HL-60 (cell line): Measurements from ENCODE around the gene FABP3.

Experiments used
- DNase-seq, 2 experiments: peaks; one replicate each; pipeline ENCODE4 v3.0.0-alpha.2; 2010 to 2020; ENCODE audit warnings: low read depth in 1 of 2, low spot score in 1 of 2
- H3K27ac ChIP-seq: fragments of 250-450 bp; sonication (Bioruptor Pico); replicated peaks from 2 replicates; pipeline ENCODE4 v1.5.1; 2020; ENCODE audit warnings: mild to moderate bottlenecking, moderate library complexity
- H3K27me3 ChIP-seq: fragments of 250-450 bp; sonication (Bioruptor Pico); 2 replicates; pipeline ENCODE4 v1.5.1; 2021; ENCODE audit warnings: mild to moderate bottlenecking, moderate library complexity; ENCODE audit not compliant: insufficient read depth, poor library complexity, severe bottlenecking
- H3K4me3 ChIP-seq: replicated peaks from 2 replicates; pipeline ENCODE4 v1.5.1; 2011; ENCODE audit warnings: mild to moderate bottlenecking, control low read depth, low read length; ENCODE audit not compliant: insufficient read depth
- CTCF ChIP-seq: IDR thresholded peaks from one replicate; pipeline ENCODE4 v1.5.1; 2011; ENCODE audit warnings: low read length, control low read depth, inconsistent platforms; ENCODE audit not compliant: insufficient read depth
- GABPA ChIP-seq: IDR thresholded peaks from 2 replicates; pipeline ENCODE4 v1.6.1; 2012; ENCODE audit warnings: low read depth
- POLR2AphosphoS5 ChIP-seq: IDR thresholded peaks from 2 replicates; pipeline ENCODE4 v1.6.1; 2012; ENCODE audit warnings: low read depth
- SPI1 ChIP-seq: IDR thresholded peaks from 2 replicates; pipeline ENCODE4 v1.6.1; 2012; ENCODE audit warnings: low read depth, mild to moderate bottlenecking, borderline replicate concordance
- TF ChIP-seq, protein P1 (sequence below): IDR thresholded peaks from 2 replicates; pipeline ENCODE4 v1.6.1; 2012; ENCODE audit warnings: low read depth; ENCODE audit not compliant: insufficient replicate concordance

Gene FABP3

DNA sequence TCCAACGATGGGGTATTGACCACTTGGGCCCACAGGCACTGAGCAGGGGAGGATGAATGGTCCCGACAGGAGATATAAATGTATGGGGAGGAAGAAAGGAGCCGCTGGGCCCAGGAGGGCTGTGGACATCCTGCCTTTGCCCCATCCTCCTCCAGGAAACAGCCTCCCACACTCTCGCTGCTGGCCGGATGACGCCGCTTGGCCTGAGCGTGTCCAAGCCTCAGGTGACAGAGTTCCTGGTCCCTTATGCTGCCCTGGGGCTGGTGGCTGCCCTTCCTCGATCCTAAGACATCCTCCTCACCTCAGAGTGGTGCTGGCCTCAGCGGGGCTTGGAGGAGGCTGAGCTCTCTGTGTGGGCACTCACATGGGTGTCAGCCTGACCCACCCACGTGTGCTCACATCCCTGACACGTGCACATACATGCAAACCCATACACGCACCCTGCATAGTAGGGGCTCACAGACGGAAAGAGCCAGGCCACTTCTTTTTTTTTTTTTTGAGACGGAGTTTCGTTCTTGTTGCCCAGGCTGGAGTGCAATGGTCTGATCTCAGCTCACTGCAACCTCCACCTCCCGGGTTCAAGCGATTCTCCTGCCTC, 34.3 kb upstream of the FABP3 start:
- TF ChIP-seq POLR2AphosphoS5 (no peak), SPI1 (no peak), CTCF (no peak), GABPA (no peak)
- TF ChIP-seq, protein P1, sequence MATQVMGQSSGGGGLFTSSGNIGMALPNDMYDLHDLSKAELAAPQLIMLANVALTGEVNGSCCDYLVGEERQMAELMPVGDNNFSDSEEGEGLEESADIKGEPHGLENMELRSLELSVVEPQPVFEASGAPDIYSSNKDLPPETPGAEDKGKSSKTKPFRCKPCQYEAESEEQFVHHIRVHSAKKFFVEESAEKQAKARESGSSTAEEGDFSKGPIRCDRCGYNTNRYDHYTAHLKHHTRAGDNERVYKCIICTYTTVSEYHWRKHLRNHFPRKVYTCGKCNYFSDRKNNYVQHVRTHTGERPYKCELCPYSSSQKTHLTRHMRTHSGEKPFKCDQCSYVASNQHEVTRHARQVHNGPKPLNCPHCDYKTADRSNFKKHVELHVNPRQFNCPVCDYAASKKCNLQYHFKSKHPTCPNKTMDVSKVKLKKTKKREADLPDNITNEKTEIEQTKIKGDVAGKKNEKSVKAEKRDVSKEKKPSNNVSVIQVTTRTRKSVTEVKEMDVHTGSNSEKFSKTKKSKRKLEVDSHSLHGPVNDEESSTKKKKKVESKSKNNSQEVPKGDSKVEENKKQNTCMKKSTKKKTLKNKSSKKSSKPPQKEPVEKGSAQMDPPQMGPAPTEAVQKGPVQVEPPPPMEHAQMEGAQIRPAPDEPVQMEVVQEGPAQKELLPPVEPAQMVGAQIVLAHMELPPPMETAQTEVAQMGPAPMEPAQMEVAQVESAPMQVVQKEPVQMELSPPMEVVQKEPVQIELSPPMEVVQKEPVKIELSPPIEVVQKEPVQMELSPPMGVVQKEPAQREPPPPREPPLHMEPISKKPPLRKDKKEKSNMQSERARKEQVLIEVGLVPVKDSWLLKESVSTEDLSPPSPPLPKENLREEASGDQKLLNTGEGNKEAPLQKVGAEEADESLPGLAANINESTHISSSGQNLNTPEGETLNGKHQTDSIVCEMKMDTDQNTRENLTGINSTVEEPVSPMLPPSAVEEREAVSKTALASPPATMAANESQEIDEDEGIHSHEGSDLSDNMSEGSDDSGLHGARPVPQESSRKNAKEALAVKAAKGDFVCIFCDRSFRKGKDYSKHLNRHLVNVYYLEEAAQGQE, result no peak
- Histone ChIP-seq H3K4me3 (no peak overlapping the region), H3K27me3 (peaks cover 2% of the 10 kb centered on the region), H3K27ac (no peak overlapping the region)
- DNase-seq, result no peak

- H3K4me3 ChIP-seq, result no peak overlapping the region
- TF ChIP-seq, protein P1, result no peak
- TF ChIP-seq SPI1 (no peak), CTCF (no peak), POLR2AphosphoS5 (no peak), GABPA (no peak)
- no peak overlapping the region for H3K27ac ChIP-seq
- no peaks in the 10 kb centered on the region for H3K27me3 ChIP-seq
- DNase-seq, result no peak
Observed at GRCh38 chr1:31405578-31406245, 32.8 kb upstream of the FABP3 start.

DNA sequence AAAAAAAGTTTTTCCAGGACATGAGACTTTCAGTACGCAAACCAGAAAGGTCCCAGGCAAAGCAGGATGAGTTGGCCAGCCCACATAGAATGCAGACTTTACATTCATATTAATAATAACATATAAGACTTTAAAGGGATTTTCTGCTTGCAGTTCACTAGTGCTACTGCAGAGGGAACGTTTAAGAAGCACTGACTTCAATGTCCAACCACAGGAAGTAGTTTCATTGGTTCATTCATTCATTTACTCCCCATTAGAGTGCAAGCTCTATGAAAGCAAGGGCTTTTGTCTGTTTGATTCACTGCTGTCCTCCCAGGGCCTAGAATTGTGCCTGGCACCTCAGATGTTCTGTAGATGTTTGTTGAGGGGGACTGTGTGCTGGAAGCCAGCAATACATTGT, 28.4 kb upstream of the FABP3 start:
- TF ChIP-seq POLR2AphosphoS5 (no peak), GABPA (no peak), SPI1 (no peak), CTCF (no peak)
- TF ChIP-seq, protein P1, result no peak
- no peak overlapping the region for H3K4me3 ChIP-seq
- no peak for DNase-seq
- H3K27me3 ChIP-seq, result no peaks in the 10 kb centered on the region
- no peak overlapping the region for H3K27ac ChIP-seq
